Sigmoid colon (tissue), 7 donors: Measurements from ENCODE around the gene MPP7. TPM values are rescaled to one million over a fixed set of nuclear protein-coding genes. Genes with fewer than 3 reads are reported as not detected.

Experiments
- DNase-seq: peaks from one replicate; pipeline ENCODE4 v3.0.0-alpha.2; 2019
- H3K27ac ChIP-seq, 4 donors: fragments of 200-600 bp; sonication (generic); one replicate each; pipeline ENCODE4 v1.5.1; 2016 to 2019; ENCODE audit warnings: mild to moderate bottlenecking in 1 of 4
- H3K27me3 ChIP-seq, 3 donors: fragments of 200-600 bp; sonication (generic); one replicate each; pipeline ENCODE4 v1.5.1; 2019; ENCODE audit warnings: mild to moderate bottlenecking in 1 of 3
- H3K36me3 ChIP-seq, 4 donors: fragments of 200-600 bp; sonication (generic); one replicate each; pipeline ENCODE4 v1.5.1; 2016 to 2019
- H3K4me1 ChIP-seq, 4 donors: fragments of 200-600 bp; sonication (generic); one replicate each; pipeline ENCODE4 v1.5.1; 2017 to 2019
- H3K4me3 ChIP-seq, 4 donors: fragments of 200-600 bp; sonication (generic); one replicate each; pipeline ENCODE4 v1.5.1; 2017 to 2019; ENCODE audit warnings: mild to moderate bottlenecking in 2 of 4, moderate library complexity in 1 of 4
- H3K9me3 ChIP-seq, 4 donors: fragments of 200-600 bp in 3 of 4; sonication (generic) in 3 of 4; one replicate each; pipeline versions ENCODE4 v1.5.1 to v1.6.1; 2013 to 2019
- CTCF ChIP-seq, 4 experiments: fragments of 450-650 bp in 3 of 4; fragments of 200-600 bp in 1 of 4; IDR thresholded peaks; one replicate each; pipeline ENCODE4 v1.5.1; 2016 to 2019; ENCODE audit warnings: antibody characterized with exemption in 4 of 4, mild to moderate bottlenecking in 3 of 4, moderate library complexity in 2 of 4
- EP300 ChIP-seq, 4 donors: sonication (generic); formaldehyde crosslinking; IDR thresholded peaks; one replicate each; pipeline ENCODE4 v1.6.1; 2017; ENCODE audit warnings: antibody characterized with exemption in 4 of 4
- POLR2A ChIP-seq, 2 donors: fragments of 450-650 bp; IDR thresholded peaks; one replicate each; pipeline ENCODE4 v1.6.1; 2016; ENCODE audit warnings: antibody characterized with exemption in 2 of 2, mild to moderate bottlenecking in 2 of 2, moderate library complexity in 2 of 2
- POLR2AphosphoS5 ChIP-seq, 4 donors: sonication (generic); formaldehyde crosslinking; IDR thresholded peaks; one replicate each; pipeline ENCODE4 v1.6.1; 2017; ENCODE audit warnings: antibody characterized with exemption in 4 of 4
- WGBS, 2 donors: extraction: QIAGEN DNeasy Blood & Tissue Kit; methylation state at CpG; one replicate each; pipeline ENCODE4 v1.1.7; 2013; 5-methylcytosine and 5-hydroxymethylcytosine counted together
- intact Hi-C: fragments of 100-400 bp; cut with DNase I; formaldehyde crosslinking; loops from one replicate; pipeline ENCODE4 v1.15.1; 2023
- polyA plus RNA-seq, 3 donors: library from polyadenylated mRNA; stranded (reverse); fragments of 200-250 nt; gene quantifications; one replicate each; pipeline ENCODE4 v1.2.3, GENCODE V29; 2013
- total RNA-seq, 4 donors: library from RNA; depleted of rRNA; stranded (reverse); fragments of >200 nt; gene quantifications; one replicate each; pipeline ENCODE4 v1.1.0, GENCODE V29; 2016
- donor health status: healthy with polysubstance abuse.
- donor health status: Bipolar disorder and iron deficiency.
- donor health status: healthy.

The MPP7 gene
- total and polyA plus RNA-seq, 7 donors, result 5.5 to 50.3 (median 29.7) TPM

- Histone ChIP-seq H3K36me3 (no peaks in the 10 kb centered on the region), H3K4me1 (peaks cover 0 to 18% (median 8%) of the 10 kb centered on the region in 4 donors), H3K27ac (no peak overlapping the region), H3K9me3 (no peaks in the 10 kb centered on the region), H3K27me3 (no peaks in the 10 kb centered on the region), H3K4me3 (no peak overlapping the region)
- TF ChIP-seq CTCF (IDR thresholded peaks at IDR 0.05), result no peak
- no peak for TF ChIP-seq POLR2A (IDR thresholded peaks at IDR 0.05)
- no peak for TF ChIP-seq POLR2AphosphoS5 (IDR thresholded peaks at IDR 0.05)
- no peak for TF ChIP-seq EP300 (IDR thresholded peaks at IDR 0.05)
- no peak for DNase-seq
- intact Hi-C loops, result no loop called here
Measured at GRCh38 chr10:28274475-28274874, 28.4 kb downstream of the MPP7 start.

- H3K27me3 ChIP-seq, result no peaks in the 10 kb centered on the region
- DNase-seq, result no peak
- H3K4me1 ChIP-seq, result peaks cover 0 to 18% (median 8%) of the 10 kb centered on the region in 4 donors
- WGBS, 2 donors, result 80% methylated on average over 5 of the region's 5 CpGs
- no peak overlapping the region for H3K4me3 ChIP-seq
- TF ChIP-seq CTCF (IDR thresholded peaks at IDR 0.05), result no peak
- no peak for TF ChIP-seq POLR2AphosphoS5 (IDR thresholded peaks at IDR 0.05)
- TF ChIP-seq EP300 (IDR thresholded peaks at IDR 0.05), result no peak
- TF ChIP-seq POLR2A (IDR thresholded peaks at IDR 0.05), result no peak
- no peaks in the 10 kb centered on the region for H3K9me3 ChIP-seq
- intact Hi-C loops, result no loop called here
- no peaks in the 10 kb centered on the region for H3K36me3 ChIP-seq
- H3K27ac ChIP-seq, result no peak overlapping the region
Measured at GRCh38 chr10:28273343-28273742, 29.5 kb downstream of the MPP7 start.

GRCh38 chr10:28269842-28270456 lies 32.9 kb downstream of the MPP7 start:
- no peak for TF ChIP-seq EP300 (IDR thresholded peaks at IDR 0.05)
- Histone ChIP-seq H3K27ac (no peak overlapping the region), H3K27me3 (no peaks in the 10 kb centered on the region), H3K9me3 (no peaks in the 10 kb centered on the region), H3K4me3 (no peak overlapping the region), H3K36me3 (no peaks in the 10 kb centered on the region), H3K4me1 (peaks cover 0 to 18% (median 8%) of the 10 kb centered on the region in 4 donors)
- intact Hi-C loops, result no loop called here
- WGBS, 2 donors, result 95 to 97% methylated on average over 9 of the region's 9 CpGs
- no peak for DNase-seq

- no peak for DNase-seq
- intact Hi-C loops, result no loop called here
Measured at GRCh38 chr10:28266449-28267224, 36.2 kb downstream of the MPP7 start.

More at GRCh38 chr10:28266449-28267224, 36.2 kb downstream of the MPP7 start:
- TF ChIP-seq POLR2AphosphoS5 (IDR thresholded peaks at IDR 0.05), result no peak
- no peak for TF ChIP-seq CTCF (IDR thresholded peaks at IDR 0.05)
- no peak for TF ChIP-seq EP300 (IDR thresholded peaks at IDR 0.05)
- 87 to 93% methylated on average over 3 of the region's 3 CpGs for WGBS, 2 donors
- Histone ChIP-seq H3K4me1 (peaks cover 0 to 21% (median 18%) of the 10 kb centered on the region in 4 donors), H3K27ac (no peak overlapping the region), H3K9me3 (no peaks in the 10 kb centered on the region), H3K4me3 (no peak overlapping the region), H3K36me3 (no peaks in the 10 kb centered on the region), H3K27me3 (no peaks in the 10 kb centered on the region)
